HG03520 (cell line): Measurements from ENCODE around the gene NEXN.
"Not testable (repeated sequence)": the region's sequence is repeated elsewhere in the genome, so short reads cannot be mapped to it uniquely, and the experiment has no call there.

Experiments used
- ATAC-seq: cut with Tn5 transposase; IDR thresholded peaks from one replicate; pipeline ENCODE4 v1.9.1; 2021; ENCODE audit warnings: mild to moderate bottlenecking, moderate library complexity; ENCODE audit not compliant: unreplicated experiment

Gene NEXN

GRCh38 chr1:77905603-77906002 is 17.2 kb downstream of the NEXN start:
- no peak for ATAC-seq

- no peak for ATAC-seq
Observed at GRCh38 chr1:77906019-77906545, 17.7 kb downstream of the NEXN start.

GRCh38 chr1:77906624-77907023 is 18.2 kb downstream of the NEXN start:
- ATAC-seq = no peak

GRCh38 chr1:77910116-77910515 is 21.7 kb downstream of the NEXN start:
- no peak for ATAC-seq

- not testable (repeated sequence) for ATAC-seq
Observed at GRCh38 chr1:77918918-77919317, 30.5 kb downstream of the NEXN start.

GRCh38 chr1:77925518-77925917 is 37.1 kb downstream of the NEXN start:
- no peak for ATAC-seq

GRCh38 chr1:77925956-77926355 is 37.5 kb downstream of the NEXN start:
- ATAC-seq = no peak

- no peak for ATAC-seq
Observed at GRCh38 chr1:77926561-77927357, 38.3 kb downstream of the NEXN start.

GRCh38 chr1:77927414-77927813 is 39.0 kb downstream of the NEXN start:
- ATAC-seq = no peak

- ATAC-seq = no peak
Observed at GRCh38 chr1:77929806-77930205, 41.4 kb downstream of the NEXN start.

- ATAC-seq = no peak
Observed at GRCh38 chr1:77938651-77939050, 50.2 kb downstream of the NEXN start.

- no peak for ATAC-seq
Observed at GRCh38 chr1:77940921-77941570, 52.6 kb downstream of the NEXN start.

GRCh38 chr1:77942400-77943140 is 54.1 kb downstream of the NEXN start:
- no peak for ATAC-seq

- ATAC-seq = no peak
Observed at GRCh38 chr1:77945345-77945744, 56.9 kb downstream of the NEXN start.

- ATAC-seq = no peak
Observed at GRCh38 chr1:77948841-77949424, 60.5 kb downstream of the NEXN start.

- ATAC-seq = peak; percentile 64
Observed at GRCh38 chr1:77950873-77951272, 62.4 kb downstream of the NEXN start.

GRCh38 chr1:77951328-77951727 is 62.9 kb downstream of the NEXN start:
- no peak for ATAC-seq

- no peak for ATAC-seq
Observed at GRCh38 chr1:77953907-77954306, 65.5 kb downstream of the NEXN start.

GRCh38 chr1:77954521-77954920 is 66.1 kb downstream of the NEXN start:
- no peak for ATAC-seq

GRCh38 chr1:77955709-77956108 is 67.3 kb downstream of the NEXN start:
- no peak for ATAC-seq

GRCh38 chr1:77956464-77956863 is 68.0 kb downstream of the NEXN start:
- ATAC-seq = no peak
